GM21367 (cell line): Measurements from ENCODE around the gene GFOD2.

ENCODE experiments used
- ATAC-seq: cut with Tn5 transposase; IDR thresholded peaks from one replicate; pipeline ENCODE4 v1.9.1; 2021; ENCODE audit not compliant: unreplicated experiment

GFOD2 gene

GRCh38 chr16:67733734-67734470 lies 14.8 kb upstream of the GFOD2 start:
- ATAC-seq, result no peak

- no peak for ATAC-seq
Observed at GRCh38 chr16:67731753-67732095, 12.6 kb upstream of the GFOD2 start.

- ATAC-seq, result no peak
Observed at GRCh38 chr16:67731071-67731752, 12.1 kb upstream of the GFOD2 start.

GRCh38 chr16:67730326-67730725 lies 11.2 kb upstream of the GFOD2 start:
- no peak for ATAC-seq

- no peak for ATAC-seq
Observed at GRCh38 chr16:67729636-67730248, 10.6 kb upstream of the GFOD2 start.

GRCh38 chr16:67727521-67728485 lies 8.7 kb upstream of the GFOD2 start:
- no peak for ATAC-seq

GRCh38 chr16:67726106-67727034 lies 7.3 kb upstream of the GFOD2 start:
- no peak for ATAC-seq

- no peak for ATAC-seq
Observed at GRCh38 chr16:67723911-67724305, 4.8 kb upstream of the GFOD2 start.

- ATAC-seq, result no peak
Observed at GRCh38 chr16:67723151-67723910, 4.2 kb upstream of the GFOD2 start.

GRCh38 chr16:67720236-67720635 lies 1.1 kb upstream of the GFOD2 start:
- no peak for ATAC-seq

GRCh38 chr16:67719778-67720144 lies 645 bp upstream of the GFOD2 start:
- ATAC-seq, result peak; percentile 6

GRCh38 chr16:67718668-67719047 lies 458 bp downstream of the GFOD2 start:
- ATAC-seq, result no peak

- ATAC-seq, result no peak
Observed at GRCh38 chr16:67716097-67716496, 3.0 kb downstream of the GFOD2 start.

- ATAC-seq, result no peak
Observed at GRCh38 chr16:67714522-67714921, 4.6 kb downstream of the GFOD2 start.

GRCh38 chr16:67713647-67714273 lies 5.4 kb downstream of the GFOD2 start:
- no peak for ATAC-seq

GRCh38 chr16:67710607-67711006 lies 8.5 kb downstream of the GFOD2 start:
- ATAC-seq, result no peak

GRCh38 chr16:67709050-67709449 lies 10.1 kb downstream of the GFOD2 start:
- ATAC-seq, result no peak

GRCh38 chr16:67708368-67708771 lies 10.7 kb downstream of the GFOD2 start:
- no peak for ATAC-seq

- no peak for ATAC-seq
Observed at GRCh38 chr16:67707790-67708189, 11.3 kb downstream of the GFOD2 start.
